ENCODE data around the gene SRP19.

- no peak for TF ChIP-seq JAZF1 (CRISPR knock-in tag; IDR thresholded peaks at IDR 0.05)
- TF ChIP-seq CTCF (IDR thresholded peaks at IDR 0.05) = no peak
- TF ChIP-seq ELF4 (CRISPR knock-in tag; IDR thresholded peaks at IDR 0.05; ENCODE audit: low read depth) = no peak
- TF ChIP-seq JUN (CRISPR knock-in tag; IDR thresholded peaks at IDR 0.05) = no peak
- no peak for TF ChIP-seq ETV6 (CRISPR knock-in tag; IDR thresholded peaks at IDR 0.05)
- no peak for TF ChIP-seq ESRRA (CRISPR knock-in tag; IDR thresholded peaks at IDR 0.05; ENCODE audit: borderline replicate concordance)
- TF ChIP-seq TEAD1 (CRISPR knock-in tag; IDR thresholded peaks at IDR 0.05) = no peak
- TF ChIP-seq, protein P1, sequence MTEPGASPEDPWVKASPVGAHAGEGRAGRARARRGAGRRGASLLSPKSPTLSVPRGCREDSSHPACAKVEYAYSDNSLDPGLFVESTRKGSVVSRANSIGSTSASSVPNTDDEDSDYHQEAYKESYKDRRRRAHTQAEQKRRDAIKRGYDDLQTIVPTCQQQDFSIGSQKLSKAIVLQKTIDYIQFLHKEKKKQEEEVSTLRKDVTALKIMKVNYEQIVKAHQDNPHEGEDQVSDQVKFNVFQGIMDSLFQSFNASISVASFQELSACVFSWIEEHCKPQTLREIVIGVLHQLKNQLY (CRISPR knock-in tag; IDR thresholded peaks at IDR 0.05) = no peak
- TF ChIP-seq, protein P2, sequence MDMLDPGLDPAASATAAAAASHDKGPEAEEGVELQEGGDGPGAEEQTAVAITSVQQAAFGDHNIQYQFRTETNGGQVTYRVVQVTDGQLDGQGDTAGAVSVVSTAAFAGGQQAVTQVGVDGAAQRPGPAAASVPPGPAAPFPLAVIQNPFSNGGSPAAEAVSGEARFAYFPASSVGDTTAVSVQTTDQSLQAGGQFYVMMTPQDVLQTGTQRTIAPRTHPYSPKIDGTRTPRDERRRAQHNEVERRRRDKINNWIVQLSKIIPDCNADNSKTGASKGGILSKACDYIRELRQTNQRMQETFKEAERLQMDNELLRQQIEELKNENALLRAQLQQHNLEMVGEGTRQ (CRISPR knock-in tag; IDR thresholded peaks at IDR 0.05) = no peak
- TF ChIP-seq ATF2 (CRISPR knock-in tag; IDR thresholded peaks at IDR 0.05; ENCODE audit: borderline replicate concordance, low read depth) = no peak
- no peak for TF ChIP-seq MAX (CRISPR knock-in tag; IDR thresholded peaks at IDR 0.05)
- no peak for TF ChIP-seq NR3C1 (CRISPR knock-in tag; conservative IDR thresholded peaks at IDR 0.05; ENCODE audit: low read depth)
- TF ChIP-seq TP53 (CRISPR knock-in tag; IDR thresholded peaks at IDR 0.05) = no peak
- no peak for TF ChIP-seq TEAD4 (CRISPR knock-in tag; IDR thresholded peaks at IDR 0.05)
Observed at GRCh38 chr5:112857866-112858265, 3.2 kb upstream of the SRP19 start.

All from WTC11 (cell line).